ENCODE measurements around the gene DPH5.

DNA sequence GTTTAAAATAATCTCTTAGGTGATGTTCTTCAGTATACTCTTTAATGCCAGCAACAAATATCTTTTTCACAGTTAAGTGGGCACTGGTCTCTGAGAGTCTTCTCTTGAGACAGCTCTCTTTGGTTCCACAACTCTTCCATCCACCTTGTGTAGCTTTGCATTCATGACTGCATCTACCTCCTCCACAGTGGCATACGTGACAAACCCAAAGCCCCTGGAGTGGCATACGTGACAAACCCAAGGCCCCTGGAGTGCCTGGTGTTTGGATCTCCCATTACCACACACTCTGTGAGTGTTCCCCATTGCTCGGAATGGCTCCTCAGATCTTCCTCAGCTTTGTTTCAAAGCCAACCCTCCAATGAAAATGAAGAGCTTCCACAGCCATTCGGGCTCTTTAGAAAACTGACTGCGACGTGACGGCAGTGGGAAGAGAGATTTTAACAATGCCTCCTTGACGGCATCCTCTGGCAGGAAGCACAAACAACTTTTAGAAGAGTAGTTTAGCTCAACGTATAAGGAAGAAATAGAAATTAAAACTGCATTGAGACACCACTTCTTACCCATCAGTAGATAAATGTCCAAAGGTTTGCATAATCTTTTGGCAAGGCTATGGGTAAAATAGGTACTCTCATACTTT is 83.9 kb downstream of the DPH5 start:
- TF ChIP-seq, protein P1, sequence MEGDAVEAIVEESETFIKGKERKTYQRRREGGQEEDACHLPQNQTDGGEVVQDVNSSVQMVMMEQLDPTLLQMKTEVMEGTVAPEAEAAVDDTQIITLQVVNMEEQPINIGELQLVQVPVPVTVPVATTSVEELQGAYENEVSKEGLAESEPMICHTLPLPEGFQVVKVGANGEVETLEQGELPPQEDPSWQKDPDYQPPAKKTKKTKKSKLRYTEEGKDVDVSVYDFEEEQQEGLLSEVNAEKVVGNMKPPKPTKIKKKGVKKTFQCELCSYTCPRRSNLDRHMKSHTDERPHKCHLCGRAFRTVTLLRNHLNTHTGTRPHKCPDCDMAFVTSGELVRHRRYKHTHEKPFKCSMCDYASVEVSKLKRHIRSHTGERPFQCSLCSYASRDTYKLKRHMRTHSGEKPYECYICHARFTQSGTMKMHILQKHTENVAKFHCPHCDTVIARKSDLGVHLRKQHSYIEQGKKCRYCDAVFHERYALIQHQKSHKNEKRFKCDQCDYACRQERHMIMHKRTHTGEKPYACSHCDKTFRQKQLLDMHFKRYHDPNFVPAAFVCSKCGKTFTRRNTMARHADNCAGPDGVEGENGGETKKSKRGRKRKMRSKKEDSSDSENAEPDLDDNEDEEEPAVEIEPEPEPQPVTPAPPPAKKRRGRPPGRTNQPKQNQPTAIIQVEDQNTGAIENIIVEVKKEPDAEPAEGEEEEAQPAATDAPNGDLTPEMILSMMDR (IDR thresholded peaks at IDR 0.05; ENCODE audit: low read depth, low read length), result no peak
- TF ChIP-seq POLR2A (IDR thresholded peaks at IDR 0.05; ENCODE audit: extremely low read depth, insufficient read length), result no peak

Data from NB4 (cell line).